H9 (cell line): ENCODE data around the gene LSM11. TPM values are rescaled to one million over a fixed set of nuclear protein-coding genes. Genes with fewer than 3 reads are reported as not detected.

Experiments used
- DNase-seq: peaks from one replicate; pipeline ENCODE4 v3.0.0-alpha.2; 2017
- H2AFZ ChIP-seq: one replicate; pipeline ENCODE4 v1.6.1; 2013; ENCODE audit warnings: mild to moderate bottlenecking, low read length, control low read depth, moderate library complexity
- H2AK5ac ChIP-seq: 2 replicates; pipeline ENCODE4 v1.6.1; 2013; ENCODE audit warnings: low read length, control low read depth, mixed read lengths; ENCODE audit not compliant: insufficient read length
- H2BK120ac ChIP-seq: one replicate; pipeline ENCODE4 v1.6.1; 2013; ENCODE audit warnings: low read depth, mild to moderate bottlenecking, low read length, control low read depth, inconsistent platforms; ENCODE audit not compliant: poor library complexity, severe bottlenecking
- H2BK12ac ChIP-seq: 2 replicates; pipeline ENCODE4 v1.6.1; 2013; ENCODE audit warnings: low read length, control low read depth, mixed read lengths, low read depth; ENCODE audit not compliant: insufficient read length
- H2BK15ac ChIP-seq: 2 replicates; pipeline ENCODE4 v1.6.1; 2013; ENCODE audit warnings: low read depth, low read length, control low read depth
- H2BK20ac ChIP-seq: one replicate; pipeline ENCODE4 v1.6.1; 2013; ENCODE audit warnings: low read depth, mild to moderate bottlenecking, low read length, control low read depth, inconsistent platforms; ENCODE audit not compliant: poor library complexity, severe bottlenecking
- H2BK5ac ChIP-seq: 2 replicates; pipeline ENCODE4 v1.6.1; 2013; ENCODE audit warnings: low read length, control low read depth, mixed read lengths; ENCODE audit not compliant: insufficient read length
- H3K14ac ChIP-seq: 2 replicates; pipeline ENCODE4 v1.6.1; 2013; ENCODE audit warnings: low read length, control low read depth; ENCODE audit not compliant: insufficient read depth
- H3K18ac ChIP-seq: 2 replicates; pipeline ENCODE4 v1.6.1; 2013; ENCODE audit warnings: low read depth, mild to moderate bottlenecking, mixed read lengths, low read length, control low read depth; ENCODE audit not compliant: insufficient read length
- H3K23ac ChIP-seq: 2 replicates; pipeline ENCODE4 v1.6.1; 2013; ENCODE audit warnings: low read length, control low read depth, mixed read lengths, low read depth; ENCODE audit not compliant: insufficient read length
- H3K23me2 ChIP-seq: 2 replicates; pipeline ENCODE4 v1.6.1; 2013; ENCODE audit warnings: low read depth, mild to moderate bottlenecking, mixed read lengths, low read length, control low read depth; ENCODE audit not compliant: insufficient read length, poor library complexity, severe bottlenecking
- H3K27ac ChIP-seq: 2 replicates; pipeline ENCODE4 v1.5.1; 2013; ENCODE audit warnings: low read length, control low read depth, mixed read lengths, low read depth; ENCODE audit not compliant: insufficient read length
- H3K27me3 ChIP-seq: 2 replicates; pipeline ENCODE4 v1.6.1; 2013; ENCODE audit warnings: low read length, control low read depth, inconsistent platforms; ENCODE audit not compliant: insufficient read depth
- H3K4ac ChIP-seq: 2 replicates; pipeline ENCODE4 v1.6.1; 2013; ENCODE audit warnings: low read depth, mild to moderate bottlenecking, control low read depth, inconsistent platforms, low read length, moderate library complexity
- H3K4me1 ChIP-seq: 2 replicates; pipeline ENCODE4 v1.6.1; 2013; ENCODE audit warnings: low read length, control low read depth, inconsistent platforms; ENCODE audit not compliant: insufficient read depth
- H3K4me2 ChIP-seq: 2 replicates; pipeline ENCODE4 v1.6.1; 2013; ENCODE audit warnings: low read length, control low read depth, mixed read lengths; ENCODE audit not compliant: insufficient read length, insufficient read depth
- H3K56ac ChIP-seq: 2 replicates; pipeline ENCODE4 v1.6.1; 2013; ENCODE audit warnings: low read depth, mild to moderate bottlenecking, mixed read lengths, low read length, control low read depth; ENCODE audit not compliant: insufficient read length
- H3K79me1 ChIP-seq: 2 replicates; pipeline ENCODE4 v1.6.1; 2013; ENCODE audit warnings: low read depth, mild to moderate bottlenecking, moderate library complexity, low read length, control low read depth, inconsistent platforms; ENCODE audit not compliant: insufficient read depth, poor library complexity, severe bottlenecking
- H3K79me2 ChIP-seq: 2 replicates; pipeline ENCODE4 v1.6.1; 2013; ENCODE audit warnings: low read length, control low read depth, inconsistent platforms; ENCODE audit not compliant: insufficient read depth
- H3K9ac ChIP-seq: 2 replicates; pipeline ENCODE4 v1.6.1; 2013; ENCODE audit warnings: low read length, control low read depth, mixed read lengths; ENCODE audit not compliant: insufficient read length; ENCODE audit errors: extremely low read depth
- H3K9me3 ChIP-seq: one replicate; pipeline ENCODE4 v1.6.1; 2013; ENCODE audit warnings: low read depth, low read length, inconsistent platforms; ENCODE audit not compliant: control insufficient read depth
- H3T11ph ChIP-seq: one replicate; pipeline ENCODE4 v1.6.1; 2013; ENCODE audit warnings: mild to moderate bottlenecking, low read length, control low read depth, inconsistent platforms
- H4K20me1 ChIP-seq: one replicate; pipeline ENCODE4 v1.6.1; 2013; ENCODE audit not compliant: control insufficient read depth, insufficient read length, insufficient read depth
- H4K5ac ChIP-seq: 2 replicates; pipeline ENCODE4 v1.6.1; 2013; ENCODE audit warnings: low read depth, mild to moderate bottlenecking, mixed read lengths, low read length, control low read depth; ENCODE audit not compliant: insufficient read length
- H4K8ac ChIP-seq: replicated peaks from 2 replicates; pipeline ENCODE4 v1.6.1; 2013; ENCODE audit warnings: low read length, control low read depth, mixed read lengths, low read depth; ENCODE audit not compliant: insufficient read length
- H4K91ac ChIP-seq: 2 replicates; pipeline ENCODE4 v1.6.1; 2013; ENCODE audit warnings: low read depth, mild to moderate bottlenecking, moderate library complexity, mixed read lengths, low read length, control low read depth; ENCODE audit not compliant: insufficient read length
- H3K27ac Mint-ChIP-seq, 3 experiments: 2 replicates in 2 of 3; 3 replicates in 1 of 3; pipeline ENCODE4 v1.8.0; 2020 to 2021; ENCODE audit warnings: mixed read lengths in 3 of 3, mild to moderate bottlenecking in 1 of 3, moderate library complexity in 1 of 3
- H3K27me3 Mint-ChIP-seq: 2 replicates; pipeline ENCODE4 v1.8.0; 2021; ENCODE audit warnings: low read depth, mild to moderate bottlenecking, moderate library complexity, mixed read lengths
- H3K36me3 Mint-ChIP-seq, 3 experiments: 2 replicates in 2 of 3; 3 replicates in 1 of 3; pipeline ENCODE4 v1.8.0; 2020 to 2021; ENCODE audit warnings: low read depth in 3 of 3, mixed read lengths in 3 of 3; ENCODE audit not compliant: insufficient read depth in 1 of 3
- H3K4me1 Mint-ChIP-seq, 2 experiments: 2 replicates each; pipeline ENCODE4 v1.8.0; 2020; ENCODE audit warnings: mixed read lengths in 2 of 2
- H3K4me3 Mint-ChIP-seq, 2 experiments: 2 replicates in 1 of 2; 3 replicates in 1 of 2; pipeline ENCODE4 v1.8.0; 2020 to 2021; ENCODE audit warnings: mild to moderate bottlenecking in 2 of 2, mixed read lengths in 2 of 2, moderate library complexity in 1 of 2
- H3K9me3 Mint-ChIP-seq, 2 experiments: 2 replicates in 1 of 2; 3 replicates in 1 of 2; pipeline ENCODE4 v1.8.0; 2020; ENCODE audit warnings: mild to moderate bottlenecking in 2 of 2, mixed read lengths in 2 of 2, moderate library complexity in 1 of 2
- CTCF ChIP-seq: fragments of 200-600 bp; sonication (generic); conservative IDR thresholded peaks from 3 replicates; pipeline ENCODE4 v1.8.0; 2021; ENCODE audit warnings: antibody characterized with exemption, mild to moderate bottlenecking
- WGBS: extraction: QIAGEN DNeasy Blood & Tissue Kit; methylation state at CpG from one replicate; pipeline ENCODE4 v1.1.7; 2013; ENCODE audit warnings: missing lambda C conversion rate, low lambda C conversion rate, mixed read lengths; ENCODE audit not compliant: insufficient read length; ENCODE audit errors: extremely low coverage; 5-methylcytosine and 5-hydroxymethylcytosine counted together
- total RNA-seq: library from RNA; stranded (reverse); gene quantifications from 2 replicates; pipeline ENCODE4 v1.2.1, GENCODE V29; 2021

Gene LSM11
- total RNA-seq, 1 experiment from 2014 or later, result 4.7 TPM

- H3K27ac Mint-ChIP-seq, result no peak overlapping the region
- H3K56ac ChIP-seq, result no peak overlapping the region
- no peak overlapping the region for H3T11ph ChIP-seq
- H3K4me3 Mint-ChIP-seq, result no peak overlapping the region
- no peaks in the 10 kb centered on the region for H3K23me2 ChIP-seq
- H3K18ac ChIP-seq, result no peak overlapping the region
- no peak overlapping the region for H4K91ac ChIP-seq
- H2AK5ac ChIP-seq, result no peak overlapping the region
- no peak overlapping the region for H2BK15ac ChIP-seq
- no peak overlapping the region for H2BK120ac ChIP-seq
- no peak overlapping the region for H2BK20ac ChIP-seq
- H2BK5ac ChIP-seq, result no peak overlapping the region
- no peak for DNase-seq
- no peaks in the 10 kb centered on the region; the same call in 1 of the 2 replicates for H3K27me3 Mint-ChIP-seq
- H4K5ac ChIP-seq, result no peak overlapping the region
- TF ChIP-seq CTCF, result no peak
- peaks cover 1 to 8% of the 10 kb centered on the region in 2 experiments for H3K4me1 Mint-ChIP-seq
- no peak overlapping the region for H3K27ac ChIP-seq
- H3K9me3 Mint-ChIP-seq, result peaks cover 0 to 7% of the 10 kb centered on the region in 2 experiments; a peak in 2 of 5 replicates
- H4K20me1 ChIP-seq, result no peaks in the 10 kb centered on the region
- H3K4me2 ChIP-seq, result no peak overlapping the region
- no peak overlapping the region for H3K23ac ChIP-seq
- H3K79me2 ChIP-seq, result no peaks in the 10 kb centered on the region; the same call in 1 of the 2 replicates
- no peaks in the 10 kb centered on the region for H3K27me3 ChIP-seq
- H3K9ac ChIP-seq, result no peak overlapping the region
- H3K4ac ChIP-seq, result no peak overlapping the region
- H3K4me1 ChIP-seq, result no peaks in the 10 kb centered on the region
- no CpG with 5 or more reads among the region's 6 CpGs for WGBS
- no peaks in the 10 kb centered on the region for H3K9me3 ChIP-seq
- no peak overlapping the region for H2AFZ ChIP-seq
- no peak overlapping the region for H2BK12ac ChIP-seq
- H3K79me1 ChIP-seq, result no peaks in the 10 kb centered on the region
- no peak overlapping the region for H3K14ac ChIP-seq
- peaks cover 28 to 54% (median 46%) of the 10 kb centered on the region in 3 experiments for H3K36me3 Mint-ChIP-seq
- H4K8ac ChIP-seq, result no peak overlapping the region
Measured at GRCh38 chr5:157735991-157736390, 7.5 kb upstream of the LSM11 start.
